GOT3 (cell line): ENCODE data around the gene CACHD1.

Experiments used
- DNase-seq: peaks from one replicate; lab custom pipeline; 2025; ENCODE audit warnings: mixed read lengths; lab: John Stamatoyannopoulos, UW

CACHD1 gene

DNA sequence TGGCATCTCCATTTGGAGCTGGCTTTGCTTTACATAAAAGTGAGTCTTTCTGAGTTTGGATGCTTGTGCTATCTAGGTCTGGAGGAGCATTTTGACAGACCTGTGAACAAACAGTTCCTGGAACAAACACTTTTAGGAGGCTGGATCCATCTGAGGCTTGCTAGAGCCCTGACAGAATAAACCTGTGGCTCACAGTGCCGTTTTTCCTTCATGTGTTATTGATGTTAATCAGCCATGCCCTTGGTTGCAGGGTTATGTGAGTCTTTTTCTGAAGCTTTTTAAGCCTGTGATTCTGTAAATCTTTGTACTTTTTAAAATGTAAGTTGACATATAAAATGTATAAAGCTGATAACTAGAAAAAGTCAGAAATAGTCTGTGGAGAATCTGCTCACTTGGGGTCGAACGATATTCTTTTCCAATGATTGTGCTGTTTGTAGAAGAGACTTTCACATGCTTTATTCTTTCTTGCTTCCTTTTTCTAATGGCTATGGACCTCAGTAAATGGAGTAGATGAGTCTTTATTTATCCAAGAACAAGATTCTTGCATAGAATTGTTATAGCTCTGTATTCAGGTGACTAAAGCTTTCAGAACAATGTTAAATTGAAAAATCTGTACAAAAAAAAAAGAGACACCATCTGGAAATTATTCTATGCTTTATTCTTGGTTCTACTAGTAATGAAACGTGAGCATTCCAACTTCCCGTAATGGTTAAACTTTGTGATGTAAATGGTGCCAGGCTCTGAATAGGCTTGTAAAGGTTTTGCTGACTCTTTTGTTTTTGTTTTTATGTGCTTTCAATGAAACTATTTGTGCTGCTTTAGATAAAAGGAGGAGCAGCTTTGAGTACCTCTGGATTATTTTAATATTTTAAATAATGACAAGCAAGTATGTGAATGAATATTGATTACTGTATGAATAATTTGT, 53.7 kb downstream of the CACHD1 start:
- DNase-seq, result no peak

DNA sequence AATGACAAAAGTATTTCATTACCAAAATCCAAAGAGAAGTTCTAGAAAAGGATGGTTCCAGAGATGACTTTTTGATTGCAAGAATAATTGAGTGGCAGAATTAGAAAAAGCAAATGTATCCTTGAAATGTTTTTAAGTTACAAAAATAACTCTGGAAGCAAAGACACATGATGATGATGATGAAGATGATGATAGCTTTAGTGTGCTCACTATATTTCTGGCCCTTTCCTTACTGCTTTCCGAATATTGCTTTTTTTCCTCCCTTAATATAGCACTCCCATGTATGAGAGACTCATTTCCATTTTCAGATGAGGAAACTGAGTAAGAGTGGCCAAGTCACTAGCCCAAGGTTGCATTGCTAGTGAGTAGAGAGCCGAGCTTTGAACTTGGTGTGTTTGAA, 54.7 kb downstream of the CACHD1 start:
- no peak for DNase-seq

DNA sequence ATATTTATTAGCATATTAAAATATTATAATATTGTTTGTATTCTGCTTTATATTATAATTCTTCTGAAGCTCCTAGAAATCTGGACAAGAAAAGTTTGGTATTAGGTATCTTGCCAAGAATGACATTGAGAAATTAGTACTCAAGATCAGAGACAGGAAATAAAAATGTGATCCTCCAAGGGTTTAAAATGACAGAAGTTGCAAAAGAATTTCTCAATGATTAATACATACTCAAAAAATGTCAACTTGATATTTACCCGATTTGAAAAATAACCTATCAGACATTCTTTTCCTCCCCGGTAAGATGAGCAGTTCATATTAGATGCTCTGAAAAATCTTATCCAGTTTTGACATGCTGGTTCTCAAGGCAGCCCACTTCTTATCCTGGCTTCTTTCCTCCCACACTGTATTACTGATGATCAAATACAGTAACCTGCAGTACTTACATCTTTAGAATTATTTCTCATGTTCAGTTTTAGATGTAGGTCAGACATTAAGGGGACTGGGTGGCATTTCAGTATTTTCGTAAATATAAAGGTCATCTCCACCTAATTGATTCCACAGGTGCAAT, 55.3 kb downstream of the CACHD1 start:
- no peak for DNase-seq

DNA sequence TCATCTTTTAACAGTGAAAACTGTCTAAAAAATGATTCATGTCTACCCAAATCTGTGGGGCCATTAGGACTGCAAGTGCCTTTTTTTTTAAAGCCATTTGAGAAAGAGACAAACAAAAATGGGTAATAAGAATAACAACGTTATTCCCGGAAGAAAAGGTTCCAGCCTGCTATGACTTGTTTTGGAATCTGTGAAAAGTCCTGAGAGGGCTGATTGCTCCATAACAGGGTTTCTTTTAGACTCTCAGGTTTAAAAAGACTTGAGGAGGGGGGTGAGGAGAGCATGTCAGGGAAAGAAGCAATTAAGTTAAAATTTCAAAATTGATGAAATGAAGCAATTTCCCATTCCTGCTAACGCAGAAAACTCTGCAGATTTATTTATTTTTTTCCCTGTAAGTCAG, 56.4 kb downstream of the CACHD1 start:
- no peak for DNase-seq

DNA sequence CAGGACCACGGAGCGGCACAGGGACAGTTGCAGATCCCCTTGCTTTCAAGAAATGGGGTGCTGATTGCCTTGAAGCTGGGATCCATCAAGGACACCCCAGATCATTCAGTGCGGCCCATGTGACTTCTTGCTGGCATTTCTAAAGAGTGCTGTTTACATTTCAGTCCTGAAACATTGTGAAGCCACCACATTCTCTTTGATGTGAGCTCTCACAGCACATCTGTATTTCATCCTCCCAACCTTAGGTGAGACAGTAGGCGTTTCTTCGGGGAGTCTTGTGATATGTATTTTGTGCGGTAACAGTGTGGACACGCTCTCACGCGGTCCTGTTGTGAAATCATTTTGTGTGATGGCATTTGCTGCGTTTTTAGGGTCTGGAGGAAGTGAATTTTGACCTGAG, 57.2 kb downstream of the CACHD1 start:
- no peak for DNase-seq

DNA sequence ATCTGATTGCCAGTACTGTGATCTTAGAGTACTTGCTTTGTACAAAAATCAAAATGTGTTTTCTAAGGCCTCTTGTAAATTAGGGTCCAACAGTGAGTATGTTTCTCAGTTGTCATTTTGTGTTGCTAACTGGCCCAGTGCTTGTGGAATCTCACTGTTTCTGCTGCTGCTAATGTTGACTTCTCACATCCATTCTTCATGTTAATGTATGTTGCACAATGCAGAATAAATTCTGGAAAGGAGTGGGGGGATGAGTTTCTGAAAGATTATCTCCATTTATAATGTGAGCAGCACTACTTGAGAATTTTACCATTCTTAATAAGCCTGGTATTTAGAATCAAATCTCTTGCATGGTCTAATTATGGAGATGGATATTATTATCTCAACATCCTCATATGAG, 57.9 kb downstream of the CACHD1 start:
- no peak for DNase-seq

DNA sequence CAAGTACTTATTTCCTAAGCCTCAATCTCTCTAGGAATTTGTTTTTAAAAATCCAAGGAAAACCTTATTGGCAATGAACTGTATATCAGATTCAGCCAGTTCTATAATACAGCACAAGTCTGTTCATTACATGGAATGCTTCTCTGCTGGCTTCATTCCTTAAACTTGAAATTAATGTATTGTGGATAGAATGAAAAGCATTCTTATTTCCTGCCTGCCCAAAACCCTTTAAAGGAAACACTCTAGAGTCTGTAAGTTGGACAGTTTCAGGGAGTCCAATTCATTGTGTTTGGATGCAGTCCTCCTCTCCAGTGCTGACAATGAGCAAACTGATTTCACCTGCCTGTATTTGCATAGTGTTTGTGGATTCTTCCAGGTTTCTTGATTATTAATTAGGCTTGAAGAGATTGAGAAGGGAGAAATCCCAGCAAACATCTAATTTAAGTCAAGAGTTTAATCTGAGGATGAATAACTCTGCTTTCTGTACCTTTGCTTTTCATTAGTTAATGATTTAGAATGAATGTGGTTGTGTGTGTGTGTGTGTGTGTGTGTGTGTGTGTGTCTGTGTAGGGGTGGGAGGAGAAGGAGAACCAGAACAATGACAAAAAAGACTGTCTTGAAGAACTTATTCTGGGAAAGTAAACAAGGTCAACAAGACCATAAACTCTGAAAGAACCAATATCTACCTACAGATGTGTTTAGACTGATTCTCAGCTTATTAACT, 61.2 kb downstream of the CACHD1 start:
- DNase-seq, result no peak

DNA sequence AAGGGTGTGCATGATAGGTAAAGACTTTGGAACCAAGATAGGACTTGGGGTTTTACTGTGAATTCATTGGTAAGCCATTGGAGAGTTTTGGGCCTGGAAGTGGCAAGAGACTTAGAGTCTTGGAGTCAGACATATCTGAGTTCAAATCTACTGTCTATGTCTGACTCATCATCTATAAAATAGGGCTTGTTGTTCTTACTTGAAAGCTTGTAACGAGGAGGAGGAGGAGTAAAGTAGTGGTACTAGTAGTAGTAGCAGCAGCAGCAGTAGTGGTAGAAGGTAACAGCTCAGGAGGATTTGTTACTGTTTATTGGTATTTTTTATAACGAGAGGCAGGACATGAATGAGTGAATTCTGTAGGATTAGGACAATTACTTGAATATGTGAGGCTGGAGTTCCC, 62.7 kb downstream of the CACHD1 start:
- DNase-seq, result no peak

DNA sequence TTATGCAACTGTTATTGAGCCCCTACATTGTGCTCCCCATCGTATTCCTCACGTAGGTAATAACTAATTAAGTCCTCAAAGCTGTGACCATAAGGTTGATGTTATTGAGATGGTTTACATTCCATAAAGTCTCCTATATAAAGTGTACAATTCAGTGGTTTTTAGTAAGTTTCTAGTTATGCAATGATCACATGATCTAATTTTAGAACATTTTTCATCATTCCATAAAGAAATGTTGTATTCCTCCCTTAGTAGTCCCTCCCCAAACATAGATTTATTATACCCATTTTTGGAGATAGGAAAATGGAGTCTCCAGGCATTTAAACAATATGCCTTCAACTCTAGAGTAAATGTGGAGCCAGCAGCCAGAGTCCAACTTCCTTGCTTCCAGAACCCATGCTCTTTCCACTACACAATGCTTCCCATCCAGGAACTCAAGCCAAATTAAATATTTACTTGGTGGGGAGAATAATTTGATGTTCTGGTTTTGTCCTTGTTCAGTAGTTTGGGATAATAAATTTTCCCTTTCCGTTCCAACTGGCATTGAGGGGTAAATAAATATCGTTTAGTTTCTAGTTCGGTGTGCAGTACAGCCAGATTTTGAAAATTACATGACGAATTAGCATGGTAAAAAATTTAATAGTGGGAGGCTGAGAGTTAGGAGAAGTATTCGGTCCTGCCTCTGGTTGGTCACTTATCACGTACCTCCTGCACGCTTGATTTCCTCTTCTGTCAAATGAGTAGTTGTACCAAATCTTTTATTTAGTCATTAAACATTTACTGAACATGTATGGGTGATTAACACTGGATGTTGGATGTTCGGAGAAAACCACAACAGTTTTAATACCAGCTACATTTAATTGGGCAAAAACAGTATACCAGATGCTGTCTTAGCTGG, 66.3 kb downstream of the CACHD1 start:
- no peak for DNase-seq

DNA sequence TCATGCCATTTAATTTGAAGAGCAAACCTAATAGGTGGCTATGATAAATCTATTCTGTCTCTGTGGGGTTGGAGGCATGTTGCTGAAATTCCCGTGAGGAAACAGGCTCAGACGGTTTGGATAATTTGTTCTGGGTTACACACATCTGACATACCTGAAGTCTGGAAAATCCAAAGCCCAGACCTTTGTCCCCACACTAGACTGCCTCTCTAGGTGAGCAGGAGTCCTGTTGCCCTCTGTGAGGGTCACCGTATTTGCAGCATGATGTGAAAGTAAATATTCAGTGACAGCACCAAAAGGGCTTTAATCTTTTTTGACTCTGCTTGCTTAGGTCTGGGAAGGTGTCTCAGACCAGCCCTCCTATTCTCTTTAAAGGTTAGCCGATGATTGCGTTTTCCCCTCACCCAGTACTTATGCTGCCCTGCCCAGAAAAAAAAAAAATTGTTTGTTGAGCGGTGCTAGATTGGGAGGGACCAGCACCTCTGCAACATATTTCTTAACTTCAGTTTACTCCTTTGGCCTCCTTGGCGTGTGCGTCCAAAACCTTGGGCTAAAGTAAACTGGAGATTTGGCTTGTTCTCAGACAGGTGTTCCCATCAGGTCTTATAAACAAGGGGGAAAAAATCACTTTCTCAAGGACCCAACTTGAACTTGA, 67.0 kb downstream of the CACHD1 start:
- no peak for DNase-seq

DNA sequence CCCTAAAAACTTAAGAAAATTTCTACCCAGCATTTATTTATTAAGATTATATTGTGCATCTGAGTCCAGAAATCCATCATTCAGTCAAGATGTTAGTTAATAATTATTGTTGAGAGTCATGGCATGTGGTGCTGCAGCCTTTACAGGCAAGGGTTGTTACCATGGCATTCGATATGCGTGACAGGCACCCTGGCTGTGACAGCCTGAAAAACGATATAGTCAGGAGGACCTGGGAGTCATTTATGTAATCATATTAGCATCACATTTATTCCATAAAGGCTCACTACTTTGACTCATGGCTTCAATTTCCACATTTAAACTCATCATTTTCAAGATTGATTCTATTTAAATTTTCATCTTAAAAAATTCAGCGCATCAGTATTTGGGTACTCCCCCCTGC, 68.0 kb downstream of the CACHD1 start:
- DNase-seq, result no peak

DNA sequence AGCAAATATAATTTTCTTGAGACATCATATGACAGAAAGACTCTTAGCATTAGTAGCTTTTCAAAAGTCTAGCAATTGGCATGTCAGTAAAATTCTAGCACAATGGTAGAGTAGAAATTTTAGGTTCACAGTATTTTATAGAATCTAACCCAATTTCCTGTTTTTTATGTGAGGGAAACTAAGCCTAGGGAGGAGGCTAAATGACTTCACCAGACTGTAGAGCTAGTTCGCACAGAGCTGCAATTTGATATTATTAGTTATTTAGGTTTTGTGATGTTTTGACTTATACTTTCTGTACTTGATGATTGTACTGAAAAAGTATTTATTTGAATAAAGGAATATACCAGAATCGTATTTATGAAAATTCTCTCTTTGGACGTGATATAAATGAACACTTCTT, 68.5 kb downstream of the CACHD1 start:
- DNase-seq, result no peak

DNA sequence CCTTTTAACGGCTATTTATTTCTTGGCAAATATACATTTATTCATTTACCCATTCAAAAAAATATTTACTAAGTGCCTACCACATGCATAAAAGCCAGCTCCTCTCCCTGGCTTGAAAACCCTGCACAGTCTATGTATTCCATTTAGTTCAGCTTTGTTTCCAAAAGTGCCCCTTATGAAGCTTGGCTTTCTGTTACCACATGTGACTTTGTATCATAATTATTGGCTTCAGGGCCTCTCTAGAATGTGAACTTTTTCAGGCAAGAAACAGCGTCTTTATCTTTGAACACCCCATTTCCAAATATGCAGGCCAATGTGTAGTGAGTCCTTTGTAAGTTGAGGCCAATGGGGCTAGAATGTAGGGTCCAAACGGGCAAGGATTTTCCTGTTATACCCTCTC, 69.4 kb downstream of the CACHD1 start:
- DNase-seq, result no peak

DNA sequence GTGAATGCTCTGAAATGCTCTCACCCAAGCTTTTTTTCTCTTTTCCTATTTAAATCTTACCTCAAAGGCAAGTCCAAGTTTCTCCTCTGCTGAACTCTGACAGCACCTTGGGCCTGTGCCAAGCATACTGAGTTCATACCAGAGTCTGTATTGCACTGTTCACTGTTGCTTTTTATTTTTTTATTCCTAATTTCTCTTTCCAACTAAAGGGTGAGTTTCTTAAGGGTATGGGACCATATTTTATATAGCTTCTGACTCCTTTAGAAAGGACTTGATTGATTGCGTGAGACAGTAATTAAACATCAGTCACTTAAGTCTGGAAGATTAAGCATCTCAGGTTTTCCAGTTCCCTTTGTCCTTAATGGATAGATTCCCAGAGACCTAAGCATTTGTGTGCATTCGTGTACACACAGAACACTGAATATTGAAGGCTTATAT, 69.9 kb downstream of the CACHD1 start:
- no peak for DNase-seq

DNA sequence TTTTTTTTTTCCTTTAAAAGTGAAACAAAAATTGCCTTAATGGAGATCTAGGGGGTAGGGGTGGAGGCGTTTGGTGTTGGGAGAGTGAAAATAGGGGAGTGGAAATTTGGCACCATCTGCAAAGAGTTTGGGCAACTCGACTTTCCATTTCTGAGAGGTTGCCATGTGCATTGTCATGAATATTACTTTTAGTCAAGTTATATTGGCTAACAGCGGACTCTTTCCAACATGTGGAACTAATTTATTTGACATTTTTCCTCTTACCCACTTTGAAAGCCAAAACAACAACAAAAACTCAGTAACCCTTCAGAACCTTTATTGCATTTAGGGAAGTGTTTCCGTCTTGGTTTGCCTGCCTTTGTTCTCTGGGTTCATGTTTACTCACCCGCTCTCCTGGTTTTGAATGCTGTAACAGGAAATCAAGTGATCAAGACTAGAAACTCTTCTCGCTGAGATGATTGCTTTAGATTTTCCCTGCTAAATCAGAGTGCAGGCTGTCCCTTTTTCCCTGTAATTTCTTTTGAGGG, 70.4 kb downstream of the CACHD1 start:
- no peak for DNase-seq

DNA sequence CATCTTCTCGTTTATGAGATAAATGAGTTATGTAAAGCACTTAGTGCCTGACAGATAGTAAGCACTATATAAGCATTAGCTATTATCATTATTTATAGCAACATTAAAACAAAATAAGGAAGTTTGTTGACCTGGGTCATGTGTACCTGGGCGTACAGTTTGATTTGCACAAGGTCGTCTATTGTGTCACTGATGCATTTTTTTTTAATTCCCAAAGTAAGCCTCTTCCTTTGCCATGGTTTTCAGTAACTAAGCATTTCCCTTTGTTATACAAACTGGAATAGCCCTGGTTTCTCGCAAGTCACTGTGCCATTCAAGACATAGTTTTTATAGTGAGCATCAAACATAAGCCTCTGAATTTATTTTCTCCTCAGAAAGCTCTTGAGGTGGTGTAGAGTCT, 72.2 kb downstream of the CACHD1 start:
- no peak for DNase-seq

DNA sequence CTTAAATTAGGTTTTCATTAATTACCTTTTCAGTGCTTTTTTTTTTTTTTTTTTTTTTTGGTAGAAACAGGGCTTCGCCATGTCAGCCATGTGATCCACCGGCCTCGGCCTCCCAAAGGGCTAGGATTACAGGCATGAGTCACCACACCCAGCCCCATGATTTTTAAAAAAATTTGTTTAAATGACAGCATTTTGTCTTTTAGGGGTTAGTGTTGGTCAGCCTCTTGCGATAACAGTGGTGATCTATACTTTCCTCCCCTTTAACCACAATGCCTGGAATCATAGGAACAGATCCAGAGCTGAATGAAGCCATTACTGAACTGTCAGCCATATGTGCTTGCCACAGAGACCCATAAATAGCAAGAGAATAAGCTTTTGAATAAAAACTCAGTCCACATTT, 73.9 kb downstream of the CACHD1 start:
- DNase-seq, result no peak

DNA sequence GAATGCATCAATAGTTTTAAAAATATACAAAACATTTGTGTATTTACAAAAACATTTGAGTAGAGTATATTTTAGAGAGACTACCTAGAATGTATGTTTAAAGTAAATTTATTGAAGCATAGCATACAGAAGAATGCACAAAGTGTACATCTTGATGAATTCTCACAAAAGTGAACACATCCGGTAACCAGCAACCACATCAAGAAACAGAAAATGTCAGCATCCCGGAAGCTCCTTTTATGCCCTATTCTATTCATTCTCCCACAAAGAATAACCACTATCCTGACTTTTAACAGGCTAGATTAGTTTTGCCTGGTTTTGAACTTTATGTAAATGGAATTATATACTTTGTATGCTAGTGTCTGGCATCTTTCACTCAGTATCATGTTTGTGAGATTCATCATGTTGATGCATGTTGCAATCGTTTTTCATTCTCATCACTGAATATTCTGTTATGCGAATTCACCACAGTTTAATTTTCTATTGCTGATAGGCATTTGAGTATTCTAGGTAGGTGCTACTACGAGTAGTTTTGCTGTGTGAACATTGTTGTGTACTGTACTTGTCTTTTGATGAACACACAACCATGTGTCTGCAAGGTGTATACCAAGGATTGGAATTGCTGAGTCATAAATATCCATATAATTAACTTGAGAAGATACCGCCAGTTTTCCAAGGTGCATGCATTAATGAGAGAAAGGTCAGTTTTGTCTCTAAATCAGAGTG, 75.4 kb downstream of the CACHD1 start:
- no peak for DNase-seq

DNA sequence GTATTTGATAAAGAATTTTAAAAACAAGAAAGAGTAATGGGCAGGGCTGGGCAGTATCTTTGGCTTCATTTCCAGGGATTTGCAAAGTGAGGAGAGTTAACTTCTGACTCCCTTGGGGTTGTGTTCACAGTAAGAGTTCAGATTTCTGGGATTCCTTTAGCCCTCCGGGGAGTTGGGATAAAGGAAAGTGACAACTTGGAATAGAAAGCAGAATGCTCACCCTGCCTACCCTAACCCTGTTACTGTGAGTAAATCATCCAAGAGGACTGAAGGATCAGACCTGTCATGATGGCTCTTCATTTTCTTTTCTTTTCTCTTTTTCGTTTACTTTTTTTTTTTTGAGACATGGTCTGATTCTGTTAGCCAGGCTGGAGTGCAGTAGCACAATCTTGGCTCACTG, 76.1 kb downstream of the CACHD1 start:
- DNase-seq, result no peak

DNA sequence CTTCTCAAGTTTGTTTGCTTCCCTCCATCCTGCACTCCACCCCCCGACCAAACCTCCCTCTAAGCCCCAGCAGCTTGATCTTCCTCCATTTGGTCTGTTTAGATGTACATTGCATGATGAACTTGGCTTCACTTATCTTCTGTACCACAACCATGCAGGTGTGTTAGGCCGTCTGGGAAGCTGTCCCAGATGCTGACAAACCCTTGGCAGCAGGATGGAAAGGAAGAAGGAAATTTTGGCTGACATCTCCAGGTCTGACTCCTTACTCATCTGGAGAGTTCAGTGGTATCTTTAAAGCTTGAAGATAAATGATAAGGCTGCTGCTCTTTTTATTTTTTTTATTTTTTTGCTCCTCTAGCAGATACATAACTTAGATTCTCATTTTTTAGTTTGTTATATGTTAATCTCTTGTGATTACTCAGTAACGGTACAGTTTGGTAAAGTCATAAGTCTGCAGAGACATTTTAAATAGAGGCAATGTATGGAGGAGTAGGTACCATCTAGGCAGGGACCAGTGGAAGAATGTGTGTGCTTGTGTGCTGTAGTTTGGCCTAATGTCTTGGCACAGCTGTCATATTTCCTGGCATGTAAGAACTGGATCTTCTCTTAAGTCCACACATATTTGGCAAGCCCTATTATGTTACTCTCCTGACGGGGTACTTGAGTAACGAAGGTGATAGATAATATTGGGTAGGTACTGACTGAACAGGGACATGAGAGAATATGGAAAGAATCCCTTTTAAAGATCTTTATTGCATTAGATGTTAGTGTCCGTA, 79.7 kb downstream of the CACHD1 start:
- DNase-seq, result no peak
